Amniotic epithelial cell (primary cell): ENCODE data around the gene SLC6A12.

Source experiments
- DNase-seq: peaks from one replicate; pipeline ENCODE4 v3.0.0-alpha.2; 2010; ENCODE audit warnings: low read depth

Gene SLC6A12

GRCh38 chr12:163406-163986, 50.5 kb downstream of the SLC6A12 start:
- DNase-seq = no peak

GRCh38 chr12:162467-163307, 51.3 kb downstream of the SLC6A12 start:
- no peak for DNase-seq

GRCh38 chr12:161823-162222, 52.1 kb downstream of the SLC6A12 start:
- no peak for DNase-seq

- DNase-seq = no peak
Observed at GRCh38 chr12:160858-161257, 53.1 kb downstream of the SLC6A12 start.

GRCh38 chr12:159156-159782, 54.7 kb downstream of the SLC6A12 start:
- no peak for DNase-seq

GRCh38 chr12:157644-158043, 56.3 kb downstream of the SLC6A12 start:
- no peak for DNase-seq

- DNase-seq = no peak
Observed at GRCh38 chr12:156945-157344, 57.0 kb downstream of the SLC6A12 start.

- no peak for DNase-seq
Observed at GRCh38 chr12:155646-156045, 58.3 kb downstream of the SLC6A12 start.

GRCh38 chr12:155006-155405, 59.0 kb downstream of the SLC6A12 start:
- DNase-seq = no peak

GRCh38 chr12:154058-154457, 59.9 kb downstream of the SLC6A12 start:
- no peak for DNase-seq

- peak; percentile 58 for DNase-seq
Observed at GRCh38 chr12:153080-153746, 60.7 kb downstream of the SLC6A12 start.

GRCh38 chr12:152440-152839, 61.5 kb downstream of the SLC6A12 start:
- peak; percentile 89 for DNase-seq

- no peak for DNase-seq
Observed at GRCh38 chr12:151579-151978, 62.4 kb downstream of the SLC6A12 start.

GRCh38 chr12:148676-149416, 65.1 kb downstream of the SLC6A12 start:
- DNase-seq = no peak

GRCh38 chr12:147242-147641, 66.7 kb downstream of the SLC6A12 start:
- no peak for DNase-seq

- DNase-seq = no peak
Observed at GRCh38 chr12:145369-145960, 68.5 kb downstream of the SLC6A12 start.

GRCh38 chr12:144650-145284, 69.2 kb downstream of the SLC6A12 start:
- no peak for DNase-seq

- peak; percentile 84 for DNase-seq
Observed at GRCh38 chr12:143964-144649, 69.8 kb downstream of the SLC6A12 start.

GRCh38 chr12:140162-140561, 73.8 kb downstream of the SLC6A12 start:
- peak; percentile 33 for DNase-seq
